Cardiac muscle cell (in vitro differentiated cells and primary cell): ENCODE measurements around the gene RPL7A. TPM values are rescaled to one million over a fixed set of nuclear protein-coding genes. Genes with fewer than 3 reads are reported as not detected.

Source experiments
- DNase-seq, 2 donors: peaks; one replicate each; pipeline versions ENCODE4 v3.0.0 to v3.0.0-alpha.2; 2010 to 2017; ENCODE audit warnings: low read depth in 1 of 2, low spot score in 1 of 2
- H3K27ac ChIP-seq: fragments of 200-600 bp; sonication (generic); 2 replicates; pipeline ENCODE4 v1.5.1; 2016
- H3K27me3 ChIP-seq: fragments of 200-600 bp; sonication (generic); 2 replicates; pipeline ENCODE4 v1.6.0; 2016; ENCODE audit warnings: control low read depth
- H3K36me3 ChIP-seq: fragments of 200-600 bp; sonication (generic); 2 replicates; pipeline ENCODE4 v1.5.1; 2016; ENCODE audit warnings: control low read depth
- H3K4me1 ChIP-seq: fragments of 200-600 bp; sonication (generic); 2 replicates; pipeline ENCODE4 v1.8.1; 2017; ENCODE audit warnings: low read depth, mild to moderate bottlenecking, mixed run types
- H3K4me3 ChIP-seq: fragments of 200-600 bp; sonication (generic); 2 replicates; pipeline ENCODE4 v1.5.1; 2016; ENCODE audit warnings: mild to moderate bottlenecking
- H3K9me3 ChIP-seq: fragments of 200-600 bp; sonication (generic); 2 replicates; pipeline ENCODE4 v1.5.1; 2017; ENCODE audit warnings: low read depth, mild to moderate bottlenecking, control low read depth
- CTCF ChIP-seq: IDR thresholded peaks from 2 replicates; pipeline ENCODE4 v1.5.1; 2012; ENCODE audit warnings: low read depth, mild to moderate bottlenecking, low read length
- polyA plus RNA-seq: library from polyadenylated mRNA; unstranded; fragments of >200 nt; fragmentation: Nextera tagmentation; extraction: Ambion mirVana; gene quantifications from 2 replicates; pipeline ENCODE4 v1.2.1, GENCODE V29; 2016
- total RNA-seq: library from RNA; depleted of rRNA; stranded (reverse); fragments of >200 nt; gene quantifications from 2 replicates; pipeline ENCODE4 v1.2.3, GENCODE V29; 2016

RPL7A gene
- total and polyA plus RNA-seq, 2 experiments from 2014 or later, result 404 to 2,233 TPM

- H3K27me3 ChIP-seq, result no peaks in the 10 kb centered on the region
- TF ChIP-seq CTCF, result no peak
- no peak for DNase-seq
- H3K4me1 ChIP-seq, result no peaks in the 10 kb centered on the region
- peaks cover 31% of the 10 kb centered on the region for H3K36me3 ChIP-seq
- no peak overlapping the region for H3K4me3 ChIP-seq
- H3K27ac ChIP-seq, result no peak overlapping the region
- no peaks in the 10 kb centered on the region for H3K9me3 ChIP-seq
These were observed 20.3 kb downstream of the RPL7A start for GRCh38 chr9:133368249-133368881.

DNA sequence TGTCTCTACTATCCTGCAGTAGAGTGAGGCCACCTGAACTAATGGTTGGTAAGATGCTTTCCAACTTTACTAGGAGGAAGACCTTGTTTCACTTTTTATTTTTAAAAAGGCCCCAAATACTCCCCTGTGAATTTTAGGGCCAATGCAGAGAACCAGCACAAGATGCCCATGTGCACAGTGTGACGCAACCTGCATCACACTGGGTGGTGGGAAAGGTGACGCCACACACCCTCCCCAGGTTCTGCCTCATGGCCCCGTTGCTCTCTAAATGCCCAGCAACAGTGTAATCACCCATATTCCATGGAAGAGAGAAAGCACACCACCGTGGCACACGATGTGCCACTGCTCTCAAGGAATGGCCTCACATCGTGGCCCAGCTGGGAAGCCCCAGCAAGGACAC lies 21.4 kb downstream of the RPL7A start:
- no peak for TF ChIP-seq CTCF
- H3K9me3 ChIP-seq, result no peaks in the 10 kb centered on the region
- no peak for DNase-seq
- H3K4me1 ChIP-seq, result no peaks in the 10 kb centered on the region
- no peak overlapping the region for H3K27ac ChIP-seq
- H3K36me3 ChIP-seq, result peaks cover 31% of the 10 kb centered on the region
- H3K4me3 ChIP-seq, result no peak overlapping the region
- H3K27me3 ChIP-seq, result no peaks in the 10 kb centered on the region

DNA sequence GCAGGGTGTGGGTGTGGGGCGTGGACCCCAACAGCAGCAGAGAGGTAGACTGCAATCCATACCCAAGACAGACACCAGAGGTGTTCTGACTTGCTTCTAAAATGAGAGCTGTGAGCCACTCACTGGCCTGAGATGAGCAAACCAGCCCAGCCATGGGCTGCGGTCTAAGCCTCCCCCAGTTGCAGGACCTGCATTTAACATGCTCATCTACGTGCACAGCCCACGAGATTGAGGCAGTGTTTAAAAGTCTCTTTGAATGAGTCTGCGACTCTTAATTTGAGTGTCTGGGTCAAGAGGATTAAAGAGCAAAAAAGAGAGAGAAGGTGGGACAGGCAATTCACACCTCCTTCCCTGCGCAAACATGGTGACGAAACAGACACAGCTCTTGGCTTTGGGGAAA lies 21.9 kb downstream of the RPL7A start:
- H3K4me1 ChIP-seq, result no peaks in the 10 kb centered on the region
- no peak overlapping the region for H3K27ac ChIP-seq
- H3K4me3 ChIP-seq, result no peak overlapping the region
- H3K27me3 ChIP-seq, result no peaks in the 10 kb centered on the region
- no peaks in the 10 kb centered on the region for H3K9me3 ChIP-seq
- TF ChIP-seq CTCF, result no peak
- DNase-seq, result no peak
- peaks cover 28% of the 10 kb centered on the region for H3K36me3 ChIP-seq

GRCh38 chr9:133370685-133371084 lies 22.7 kb downstream of the RPL7A start:
- DNase-seq, result no peak
- H3K4me1 ChIP-seq, result no peaks in the 10 kb centered on the region
- H3K4me3 ChIP-seq, result no peak overlapping the region
- H3K27ac ChIP-seq, result no peak overlapping the region
- TF ChIP-seq CTCF, result no peak
- H3K27me3 ChIP-seq, result no peaks in the 10 kb centered on the region
- no peaks in the 10 kb centered on the region for H3K9me3 ChIP-seq
- peaks cover 21% of the 10 kb centered on the region for H3K36me3 ChIP-seq

DNA sequence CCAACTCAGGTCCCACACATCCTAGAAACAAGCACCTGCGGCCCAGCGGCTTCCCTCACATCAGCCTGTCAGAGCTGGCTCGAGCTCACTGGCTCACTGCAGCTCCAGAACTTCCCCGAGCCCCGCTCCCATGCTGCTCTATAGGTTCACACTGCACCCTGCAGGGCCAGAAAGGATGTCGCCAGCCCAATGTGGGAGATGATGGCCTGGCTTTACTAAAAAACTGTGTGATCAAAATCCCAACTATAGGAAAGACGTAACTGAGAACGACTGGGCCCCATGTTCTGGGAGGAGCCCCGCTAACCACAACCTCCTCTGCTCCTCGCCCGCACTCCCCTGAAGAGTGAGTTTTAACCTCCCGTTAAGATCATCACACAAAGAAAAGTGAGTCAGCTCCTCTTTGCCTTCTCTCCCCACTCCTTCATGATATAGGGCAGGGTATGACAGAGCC lies 23.3 kb downstream of the RPL7A start:
- no peak for DNase-seq
- H3K4me1 ChIP-seq, result no peaks in the 10 kb centered on the region
- H3K4me3 ChIP-seq, result no peak overlapping the region
- peaks cover 15% of the 10 kb centered on the region for H3K36me3 ChIP-seq
- no peak for TF ChIP-seq CTCF
- no peaks in the 10 kb centered on the region for H3K9me3 ChIP-seq
- H3K27ac ChIP-seq, result no peak overlapping the region
- no peaks in the 10 kb centered on the region for H3K27me3 ChIP-seq
